ENCODE data around the gene CAMTA1. TPM values are rescaled to one million over a fixed set of nuclear protein-coding genes. Genes with fewer than 3 reads are reported as not detected.

Gene CAMTA1
- total RNA-seq, 2 donors from 2014 or later: 55.3 to 69.5 TPM

DNA sequence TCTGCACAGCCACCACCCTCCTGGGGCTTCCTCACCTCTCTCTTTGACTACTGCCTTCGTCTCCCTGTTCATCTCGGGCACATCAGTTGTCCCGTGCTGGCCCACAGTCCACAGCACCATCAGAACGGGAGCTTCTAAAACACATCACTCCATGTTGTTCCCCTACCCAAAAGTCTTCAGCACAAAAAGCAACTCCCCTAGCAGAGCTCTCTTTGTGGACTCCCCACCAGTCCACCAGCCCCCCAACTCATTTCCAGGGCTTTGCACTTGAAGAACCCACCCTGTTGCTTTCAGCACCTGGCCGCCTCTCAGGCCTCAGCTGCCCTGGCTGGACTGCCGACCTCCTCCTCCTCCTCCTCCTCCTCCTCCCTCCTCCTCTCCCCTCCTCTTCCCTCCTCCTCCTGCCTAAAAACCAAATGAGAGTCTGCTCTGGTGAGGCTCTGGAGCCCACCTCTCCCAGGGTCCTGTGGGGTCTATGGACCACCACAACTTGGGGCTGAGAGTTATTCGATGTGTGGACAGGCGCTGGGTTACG lies 734.7 kb downstream of the CAMTA1 start:
- H3K9me3 ChIP-seq (ENCODE audit: control insufficient read depth, low read length, poor library complexity, severe bottlenecking): no peaks in the 10 kb centered on the region
- Mint-ChIP-seq H3K27ac (no peak overlapping the region), H3K27me3 (peaks cover 47% of the 10 kb centered on the region), H3K36me3 (ENCODE audit: low read depth) (no peaks in the 10 kb centered on the region), H3K4me3 (no peak overlapping the region), H3K4me1 (no peaks in the 10 kb centered on the region)
- DNase-seq (no peak), ATAC-seq (no peak)

DNA sequence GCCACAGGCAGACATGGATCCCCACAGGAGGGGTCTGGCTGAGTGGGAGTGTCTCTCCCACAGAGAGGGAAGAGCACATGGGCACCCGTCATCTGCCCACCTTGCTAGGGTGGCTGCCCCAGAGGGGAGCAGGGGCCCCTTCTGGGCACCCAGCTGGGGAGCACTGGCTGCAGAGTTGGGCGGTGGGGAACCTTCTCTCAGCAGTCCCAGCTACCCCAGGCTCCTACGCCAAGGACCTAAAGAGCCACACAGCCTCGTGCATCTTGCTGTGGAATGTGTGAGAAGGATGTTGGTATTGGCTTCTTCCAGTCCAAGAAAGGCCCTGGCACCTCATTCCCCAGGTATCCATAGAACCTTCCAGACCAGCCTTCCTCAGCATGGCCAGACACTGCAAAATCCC lies 735.2 kb downstream of the CAMTA1 start:
- H3K27ac Mint-ChIP-seq: no peak overlapping the region
- ATAC-seq: no peak
- no peaks in the 10 kb centered on the region for H3K4me1 Mint-ChIP-seq
- H3K36me3 Mint-ChIP-seq (ENCODE audit: low read depth): no peaks in the 10 kb centered on the region
- DNase-seq: no peak
- no peaks in the 10 kb centered on the region for H3K9me3 ChIP-seq (ENCODE audit: control insufficient read depth, low read length, poor library complexity, severe bottlenecking)
- peaks cover 48% of the 10 kb centered on the region for H3K27me3 Mint-ChIP-seq
- H3K4me3 Mint-ChIP-seq: no peak overlapping the region

DNA sequence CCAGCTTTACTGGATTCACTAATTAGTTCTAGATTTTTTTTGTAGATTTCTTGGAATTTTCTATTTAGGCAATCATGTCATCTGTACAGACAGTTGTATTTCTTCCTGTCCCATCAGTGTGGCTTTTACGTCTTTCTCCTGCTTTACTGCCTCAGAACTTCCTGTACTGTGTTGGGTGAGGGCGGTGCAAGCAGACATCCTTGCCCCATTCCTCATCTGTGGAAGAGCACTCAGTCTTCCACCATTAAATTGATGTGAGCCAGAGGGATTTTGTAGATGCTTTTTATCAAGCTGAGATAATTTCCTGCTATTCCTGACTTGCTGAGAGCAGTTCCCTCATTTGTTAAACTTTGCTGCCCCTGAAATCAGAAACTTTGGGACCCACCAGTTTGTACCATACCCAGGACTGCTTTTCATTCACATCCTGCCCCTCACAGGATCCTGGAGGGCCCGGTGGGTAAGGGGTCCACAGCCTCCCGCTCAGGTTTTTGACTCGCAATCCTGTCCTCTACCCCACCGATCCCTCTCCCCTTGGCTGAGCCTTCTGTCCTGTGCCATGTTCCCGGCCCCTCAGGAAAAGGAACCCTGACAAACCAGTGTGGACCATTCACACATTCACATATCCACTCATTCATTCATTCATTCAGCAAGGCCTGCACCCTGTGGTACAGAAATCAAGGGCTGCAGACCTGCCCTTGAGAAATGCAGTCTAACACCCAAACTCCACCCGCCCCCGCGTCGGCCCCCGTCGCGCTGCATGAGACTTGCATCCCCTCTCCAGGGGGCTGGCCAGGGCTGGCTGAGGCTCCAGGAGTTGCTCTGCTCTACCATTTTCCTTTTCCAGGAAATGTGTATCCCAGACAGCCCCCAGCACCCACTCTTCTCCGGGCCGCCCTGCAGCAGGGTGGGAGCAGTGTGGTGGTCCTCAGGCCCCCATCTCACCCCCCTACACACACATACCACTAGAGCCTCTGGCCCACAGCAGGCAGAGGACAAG lies 739.4 kb downstream of the CAMTA1 start:
- Mint-ChIP-seq H3K27me3 (peaks cover 40% of the 10 kb centered on the region), H3K4me3 (no peak overlapping the region), H3K36me3 (ENCODE audit: low read depth) (no peaks in the 10 kb centered on the region), H3K27ac (no peak overlapping the region), H3K4me1 (no peaks in the 10 kb centered on the region)
- DNase-seq (no peak), ATAC-seq (no peak)
- no peaks in the 10 kb centered on the region for H3K9me3 ChIP-seq (ENCODE audit: control insufficient read depth, low read length, poor library complexity, severe bottlenecking)

DNA sequence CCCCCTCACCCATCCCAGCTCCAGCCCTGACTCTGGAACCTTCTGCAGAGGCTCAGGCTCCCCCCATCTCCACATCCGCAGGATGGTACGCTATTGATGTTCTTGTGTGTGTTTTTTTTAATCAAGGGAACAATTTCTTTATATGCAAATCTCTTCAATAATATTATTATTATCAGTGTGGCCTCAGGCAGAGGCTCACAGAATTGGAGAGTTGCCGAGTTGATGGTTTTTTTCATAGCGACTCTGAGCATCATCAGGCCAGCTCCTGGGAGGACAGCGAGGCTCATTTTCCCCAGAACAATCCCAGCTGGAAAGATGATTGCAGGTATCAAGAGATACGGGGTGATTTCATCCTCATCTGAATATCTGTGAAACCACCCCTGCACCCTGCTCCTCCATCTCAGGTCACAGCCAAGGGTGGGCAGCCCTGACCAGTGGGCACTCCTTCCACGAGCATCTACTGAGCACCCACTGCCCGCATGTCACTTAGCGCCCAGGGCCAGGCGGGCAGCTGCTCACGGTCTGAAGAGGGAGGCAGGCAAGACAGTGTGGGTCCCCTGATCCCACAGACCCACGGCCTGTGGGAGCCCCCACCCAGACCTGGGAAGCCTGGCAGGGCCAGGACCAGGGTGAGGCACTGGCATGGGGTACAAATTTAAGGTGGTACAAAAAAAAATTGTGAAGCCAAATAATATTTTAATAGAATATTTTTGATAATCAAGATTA lies 740.2 kb downstream of the CAMTA1 start:
- DNase-seq (no peak), ATAC-seq (no peak)
- H3K9me3 ChIP-seq (ENCODE audit: control insufficient read depth, low read length, poor library complexity, severe bottlenecking): no peaks in the 10 kb centered on the region
- no peak overlapping the region for H3K27ac Mint-ChIP-seq
- H3K4me1 Mint-ChIP-seq: no peaks in the 10 kb centered on the region
- peaks cover 40% of the 10 kb centered on the region for H3K27me3 Mint-ChIP-seq
- no peaks in the 10 kb centered on the region for H3K36me3 Mint-ChIP-seq (ENCODE audit: low read depth)
- no peak overlapping the region for H3K4me3 Mint-ChIP-seq

DNA sequence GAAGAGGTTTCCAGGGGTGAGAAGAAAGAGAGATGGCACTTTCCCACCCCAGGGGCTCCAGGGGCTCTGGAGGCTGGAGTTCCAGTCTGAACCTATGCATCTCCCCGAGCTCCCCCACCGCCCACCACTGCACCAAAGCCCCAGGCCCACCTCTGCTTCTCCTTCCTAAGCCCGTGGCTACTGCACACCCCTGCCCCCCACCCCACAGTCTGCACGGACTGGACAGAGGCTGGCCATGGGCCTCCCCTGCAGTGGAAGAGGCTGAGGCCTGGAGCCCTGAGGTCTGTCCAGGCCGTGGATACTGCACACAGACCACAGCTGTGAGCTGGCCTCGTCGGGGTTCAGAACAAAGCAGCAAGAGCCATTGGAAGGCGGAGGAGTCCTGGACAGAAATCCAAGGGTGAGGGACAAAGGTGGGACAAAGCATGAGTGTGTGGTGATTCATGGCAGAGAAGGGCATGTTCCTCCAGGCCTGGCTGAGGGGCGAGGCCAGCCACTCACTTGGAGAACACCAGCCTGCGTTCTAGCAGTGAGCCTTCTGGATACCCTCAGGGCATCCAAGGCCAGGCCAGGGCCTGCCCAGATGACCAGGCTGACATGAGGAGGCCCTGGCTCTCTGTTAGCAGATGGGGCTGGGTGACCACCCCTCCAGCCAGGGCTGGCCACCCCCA lies 741.1 kb downstream of the CAMTA1 start:
- H3K4me3 Mint-ChIP-seq: no peak overlapping the region

DNA sequence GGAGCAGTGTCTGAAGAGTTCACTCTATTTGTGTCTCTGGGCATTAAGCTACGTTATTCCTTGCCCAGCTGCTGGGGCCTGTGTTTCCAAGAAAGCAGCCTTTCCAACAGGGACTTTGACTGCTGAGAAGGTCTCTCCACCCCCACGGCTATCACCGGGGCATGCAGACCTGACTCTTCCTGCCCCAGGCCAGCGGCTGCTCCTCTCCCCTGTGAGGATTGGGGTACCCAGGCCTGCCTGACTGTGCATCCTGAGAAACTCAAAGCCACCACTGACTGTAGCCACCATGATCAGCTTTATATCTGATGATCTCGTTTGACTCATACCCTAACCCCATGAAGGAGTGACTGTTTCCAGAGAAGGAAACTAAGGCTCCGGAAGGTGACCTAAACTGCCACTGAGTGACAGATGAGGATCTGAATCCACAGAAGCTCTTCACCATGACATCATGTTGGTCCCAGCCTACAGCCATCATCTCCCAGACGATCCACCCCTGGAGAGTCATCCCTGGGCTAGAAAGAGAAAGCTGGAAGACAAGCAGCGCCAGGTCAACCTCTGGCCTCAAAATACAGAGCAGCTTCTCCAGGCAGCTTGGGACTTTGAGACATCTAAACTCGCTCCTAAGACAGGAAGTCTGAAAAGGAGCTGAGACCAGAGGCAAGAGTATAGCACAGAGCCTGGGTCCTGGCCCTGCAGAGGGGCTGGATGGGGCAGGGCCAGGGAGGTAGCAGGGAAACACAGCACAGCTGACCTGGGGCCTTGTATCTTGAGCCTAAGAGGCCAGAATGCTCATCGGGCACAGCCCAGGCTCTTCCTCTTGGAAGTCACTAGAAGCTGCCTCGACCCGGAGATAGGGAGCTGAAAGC lies 741.8 kb downstream of the CAMTA1 start:
- ATAC-seq: no peak
- DNase-seq: no peak
- no peaks in the 10 kb centered on the region for H3K4me1 Mint-ChIP-seq

More for the DNA sequence above, 741.1 kb downstream of the CAMTA1 start:
- no peak for ATAC-seq
- DNase-seq: no peak
- Mint-ChIP-seq H3K4me1 (no peaks in the 10 kb centered on the region), H3K27me3 (peaks cover 40% of the 10 kb centered on the region), H3K36me3 (ENCODE audit: low read depth) (no peaks in the 10 kb centered on the region), H3K27ac (no peak overlapping the region)
- H3K9me3 ChIP-seq (ENCODE audit: control insufficient read depth, low read length, poor library complexity, severe bottlenecking): no peaks in the 10 kb centered on the region

DNA sequence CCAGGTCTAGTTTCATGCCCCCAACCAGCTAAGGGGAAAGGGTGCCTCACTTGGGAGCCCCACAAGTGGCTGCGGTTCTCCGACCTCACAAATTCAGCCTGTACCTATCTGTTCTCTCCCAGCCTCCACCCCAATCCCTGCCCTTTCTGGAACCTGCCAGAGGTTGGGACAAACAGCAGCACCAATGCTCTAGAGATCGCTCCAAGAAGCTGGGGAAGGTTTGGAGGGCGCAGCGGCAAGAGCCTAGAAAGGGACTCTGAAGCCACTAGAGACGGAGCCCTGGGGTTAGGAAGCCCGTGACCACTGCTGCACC lies 742.4 kb downstream of the CAMTA1 start:
- ATAC-seq (no peak), DNase-seq (no peak)
- Mint-ChIP-seq H3K4me1 (no peaks in the 10 kb centered on the region), H3K27me3 (peaks cover 31% of the 10 kb centered on the region), H3K27ac (no peak overlapping the region), H3K36me3 (ENCODE audit: low read depth) (no peaks in the 10 kb centered on the region), H3K4me3 (no peak overlapping the region)
- no peaks in the 10 kb centered on the region for H3K9me3 ChIP-seq (ENCODE audit: control insufficient read depth, low read length, poor library complexity, severe bottlenecking)

More for the DNA sequence above, 741.8 kb downstream of the CAMTA1 start:
- Mint-ChIP-seq H3K4me3 (no peak overlapping the region), H3K27ac (no peak overlapping the region), H3K36me3 (ENCODE audit: low read depth) (no peaks in the 10 kb centered on the region), H3K27me3 (peaks cover 32% of the 10 kb centered on the region)
- no peaks in the 10 kb centered on the region for H3K9me3 ChIP-seq (ENCODE audit: control insufficient read depth, low read length, poor library complexity, severe bottlenecking)

DNA sequence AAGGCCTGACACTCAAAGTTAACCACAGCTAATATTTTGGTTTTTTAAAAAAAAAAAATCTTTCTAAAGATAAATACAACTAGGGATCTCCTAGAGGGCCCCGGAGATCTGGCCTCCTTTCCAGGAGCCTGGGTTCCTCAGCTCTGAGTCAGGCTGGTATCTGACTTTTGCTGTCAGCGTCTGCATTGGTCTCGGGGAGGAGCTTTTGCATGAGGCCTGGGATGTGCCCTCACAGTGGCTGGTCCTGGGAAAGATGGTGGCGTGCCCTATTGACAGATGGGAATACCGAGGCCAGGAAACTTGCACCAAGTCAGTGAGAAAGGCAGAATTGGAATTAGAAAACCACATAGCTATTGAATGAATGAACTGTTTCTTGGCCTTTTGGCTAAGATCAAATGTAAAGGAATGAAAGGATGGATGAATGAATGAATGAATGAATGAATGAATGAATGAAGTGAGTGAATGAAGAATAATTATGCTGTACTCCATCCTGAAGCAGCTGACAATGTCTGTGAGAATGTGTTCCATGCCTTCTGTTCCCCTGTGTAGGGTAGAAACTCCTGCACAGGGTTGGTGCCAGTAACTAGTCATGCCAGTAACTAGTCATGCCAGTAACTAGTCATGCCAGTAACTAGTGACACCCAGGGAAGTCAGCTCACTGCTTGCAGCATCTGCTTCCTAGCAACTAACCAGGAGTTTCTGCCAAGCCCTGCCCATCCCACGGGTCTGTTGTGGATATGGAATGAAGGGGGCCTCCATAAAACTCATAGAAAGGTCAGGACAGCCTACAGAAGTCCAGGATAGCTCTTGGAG lies 743.3 kb downstream of the CAMTA1 start:
- H3K4me3 Mint-ChIP-seq: no peak overlapping the region
- DNase-seq: no peak

DNA sequence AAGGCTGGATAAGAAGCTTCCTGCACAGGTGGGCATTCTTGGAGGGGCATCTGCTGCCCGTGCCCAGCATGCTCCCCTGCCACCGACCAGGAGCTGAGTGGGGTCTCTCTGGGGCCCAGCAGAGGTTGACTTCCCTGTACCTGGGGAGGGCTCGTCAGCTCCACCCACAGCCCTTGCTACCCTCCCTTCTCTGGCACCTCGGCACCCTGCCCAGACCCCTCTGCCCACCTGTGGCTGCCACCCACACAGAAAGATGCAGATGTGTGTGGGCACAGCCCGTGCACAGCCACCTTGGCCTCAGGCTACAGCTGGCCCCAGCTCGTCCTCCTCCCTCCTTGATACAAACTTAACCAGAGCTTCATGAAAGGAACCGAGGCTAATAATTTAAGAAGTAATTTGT lies 744.7 kb downstream of the CAMTA1 start:
- ATAC-seq (no peak), DNase-seq (no peak)
- no peaks in the 10 kb centered on the region for H3K4me1 Mint-ChIP-seq
- no peak overlapping the region for H3K27ac Mint-ChIP-seq
- H3K4me3 Mint-ChIP-seq: no peak overlapping the region
- no peaks in the 10 kb centered on the region for H3K9me3 ChIP-seq (ENCODE audit: control insufficient read depth, low read length, poor library complexity, severe bottlenecking)
- no peaks in the 10 kb centered on the region for H3K36me3 Mint-ChIP-seq (ENCODE audit: low read depth)
- peaks cover 27% of the 10 kb centered on the region for H3K27me3 Mint-ChIP-seq

More for the DNA sequence above, 743.3 kb downstream of the CAMTA1 start:
- H3K27ac Mint-ChIP-seq: no peak overlapping the region
- no peaks in the 10 kb centered on the region for H3K4me1 Mint-ChIP-seq
- no peaks in the 10 kb centered on the region for H3K9me3 ChIP-seq (ENCODE audit: control insufficient read depth, low read length, poor library complexity, severe bottlenecking)
- ATAC-seq: no peak
- H3K36me3 Mint-ChIP-seq (ENCODE audit: low read depth): no peaks in the 10 kb centered on the region
- peaks cover 26% of the 10 kb centered on the region for H3K27me3 Mint-ChIP-seq

DNA sequence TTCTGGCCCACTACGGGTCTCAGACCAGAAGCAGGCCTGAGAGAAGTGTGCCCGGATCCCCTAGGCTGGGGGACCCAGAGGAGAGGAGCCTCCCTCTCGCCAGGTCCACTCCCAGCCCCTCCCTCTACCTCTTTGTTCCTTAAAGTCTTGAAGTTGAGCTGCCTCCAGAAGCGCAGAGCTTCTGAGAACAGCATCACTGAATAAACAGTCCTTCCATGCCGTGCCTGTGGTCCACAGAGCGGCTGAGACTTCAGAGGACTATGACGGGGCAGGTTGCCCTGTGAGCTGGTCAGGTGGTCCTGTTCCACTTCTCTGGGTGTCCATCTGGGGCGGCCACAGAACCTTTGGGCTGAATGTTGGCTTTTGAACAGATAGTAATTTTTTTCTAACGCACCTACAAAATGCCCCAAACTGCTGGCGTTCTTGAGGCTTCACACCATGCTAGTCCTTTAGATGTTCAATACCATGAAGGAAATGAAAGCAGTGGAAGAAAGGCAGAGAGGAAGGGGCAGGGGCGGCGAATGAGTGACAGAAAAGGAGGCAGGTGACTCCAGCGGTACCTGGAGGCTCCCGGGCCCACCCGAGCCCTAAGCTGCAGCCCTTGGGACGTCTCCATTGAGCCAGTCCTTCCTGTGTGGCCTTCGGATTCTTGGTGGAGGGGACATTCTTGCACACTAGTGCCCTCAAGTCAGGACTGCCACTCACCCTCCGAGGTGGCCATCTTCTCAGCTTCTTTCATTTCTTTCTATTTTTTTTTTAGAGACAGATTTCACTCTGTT lies 746.5 kb downstream of the CAMTA1 start:
- Mint-ChIP-seq H3K4me3 (no peak overlapping the region), H3K4me1 (no peaks in the 10 kb centered on the region), H3K27ac (no peak overlapping the region), H3K36me3 (ENCODE audit: low read depth) (no peaks in the 10 kb centered on the region), H3K27me3 (peaks cover 28% of the 10 kb centered on the region)
- DNase-seq: no peak
- H3K9me3 ChIP-seq (ENCODE audit: control insufficient read depth, low read length, poor library complexity, severe bottlenecking): no peaks in the 10 kb centered on the region
- ATAC-seq: no peak

DNA sequence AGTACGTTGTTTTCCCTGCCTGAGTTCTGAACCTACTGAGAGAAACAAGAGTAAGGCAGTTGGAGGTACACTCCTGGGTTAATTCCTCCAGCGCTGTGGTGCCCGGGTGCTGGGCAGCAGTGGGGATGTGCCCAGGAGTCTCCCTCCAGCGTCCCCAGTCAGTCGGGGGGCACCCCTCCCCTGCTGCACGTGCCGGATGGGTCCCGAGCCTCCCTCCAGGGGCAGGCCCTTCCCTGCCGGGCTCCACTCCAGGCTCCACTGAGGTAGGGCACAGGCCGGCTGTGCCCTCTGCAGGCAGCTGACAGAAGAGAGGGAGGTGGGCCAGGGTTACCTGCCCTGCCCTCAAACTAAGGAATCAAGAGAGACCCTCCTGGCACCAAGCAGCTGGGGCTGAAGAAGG lies 747.8 kb downstream of the CAMTA1 start:
- H3K9me3 ChIP-seq (ENCODE audit: control insufficient read depth, low read length, poor library complexity, severe bottlenecking): no peaks in the 10 kb centered on the region
- Mint-ChIP-seq H3K36me3 (ENCODE audit: low read depth) (no peaks in the 10 kb centered on the region), H3K4me3 (no peak overlapping the region), H3K27me3 (peaks cover 28% of the 10 kb centered on the region), H3K27ac (no peak overlapping the region), H3K4me1 (no peaks in the 10 kb centered on the region)
- ATAC-seq: no peak
- no peak for DNase-seq
